Uterus (tissue), 4 donors: Measurements from ENCODE around the gene TRUB1. TPM values are rescaled to one million over a fixed set of nuclear protein-coding genes. Genes with fewer than 3 reads are reported as not detected.
A peak's percentile ranks its signal among the peaks of the same experiment; 100 is the strongest.

Experiments used
- DNase-seq, 2 donors: peaks; one replicate each; pipeline ENCODE4 v3.0.0-alpha.2; 2019 to 2020
- H3K27ac ChIP-seq, 2 donors: fragments of 200-600 bp; sonication (generic); 1 replicate in 1 of 2; 2 replicates in 1 of 2; pipeline ENCODE4 v1.5.1; 2016 to 2018
- H3K27me3 ChIP-seq, 2 donors: fragments of 200-600 bp; sonication (generic); one replicate each; pipeline ENCODE4 v1.5.1; 2018 to 2019; ENCODE audit warnings: control low read depth in 1 of 2
- H3K36me3 ChIP-seq, 2 donors: fragments of 200-600 bp; sonication (generic); one replicate each; pipeline ENCODE4 v1.5.1; 2019; ENCODE audit warnings: control low read depth in 1 of 2
- H3K4me1 ChIP-seq, 2 donors: fragments of 200-600 bp; sonication (generic); one replicate each; pipeline ENCODE4 v1.5.1; 2018 to 2019; ENCODE audit warnings: control low read depth in 1 of 2
- H3K4me3 ChIP-seq, 2 donors: fragments of 200-600 bp; sonication (generic); 1 replicate in 1 of 2; 2 replicates in 1 of 2; pipeline ENCODE4 v1.5.1; 2018 to 2019; ENCODE audit warnings: mild to moderate bottlenecking in 1 of 2
- H3K9me3 ChIP-seq, 2 donors: fragments of 200-600 bp; sonication (generic); one replicate each; pipeline ENCODE4 v1.5.1; 2019; ENCODE audit warnings: control low read depth in 1 of 2
- CTCF ChIP-seq, 4 experiments: fragments of 200-600 bp in 2 of 4; fragments of 450-650 bp in 2 of 4; sonication (generic) in 2 of 4; IDR thresholded peaks; one replicate each; pipeline ENCODE4 v1.5.1; 2016 to 2019; ENCODE audit warnings: antibody characterized with exemption in 4 of 4, mild to moderate bottlenecking in 2 of 4, moderate library complexity in 1 of 4
- POLR2A ChIP-seq, 2 donors: fragments of 450-650 bp; IDR thresholded peaks; one replicate each; pipeline ENCODE4 v1.6.1; 2016; ENCODE audit warnings: antibody characterized with exemption in 2 of 2, mild to moderate bottlenecking in 1 of 2, moderate library complexity in 1 of 2
- intact Hi-C: fragments of 100-400 bp; cut with DNase I; formaldehyde crosslinking; loops from one replicate; pipeline ENCODE4 v1.15.1; 2023; ENCODE audit warnings: low total_unique reads
- small RNA-seq: library from RNA; depleted of rRNA; stranded (forward); fragments of <200 nt; gene quantifications from one replicate; pipeline ENCODE3, GENCODE V24; 2016
- total RNA-seq, 4 donors: library from RNA; depleted of rRNA in 3 of 4; stranded (reverse); fragments of >200 nt in 3 of 4; gene quantifications; one replicate each; pipeline versions ENCODE4 v1.1.0 to v1.2.4, GENCODE V29; 2014 to 2023
- donor health status: DM: yes; HTN: yes; CAD: no.

TRUB1 gene
- total RNA-seq, 4 donors from 2014 or later: 7.9 to 48.3 (median 14.7) TPM

DNA sequence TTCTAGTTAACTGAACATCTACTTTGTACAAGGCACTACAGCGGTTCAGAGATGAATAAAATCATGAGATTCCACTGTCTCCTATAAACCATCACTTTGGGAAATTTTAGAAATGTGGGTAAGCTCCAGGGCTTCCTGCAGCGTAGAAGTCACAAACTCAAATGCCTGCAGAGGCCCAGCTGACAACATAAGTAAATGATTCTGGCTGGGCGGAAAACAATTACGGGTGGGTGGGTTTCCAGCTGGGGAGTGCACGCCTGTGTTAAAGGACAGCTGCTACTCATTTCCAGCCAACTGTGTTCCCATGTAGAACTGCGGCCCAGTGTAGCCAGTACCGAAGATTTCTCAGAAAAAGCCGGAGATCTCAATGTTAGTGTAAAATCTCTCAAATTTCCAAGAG, 85.7 kb downstream of the TRUB1 start:
- no peaks in the 10 kb centered on the region for H3K36me3 ChIP-seq
- H3K27me3 ChIP-seq: no peaks in the 10 kb centered on the region
- no peaks in the 10 kb centered on the region for H3K9me3 ChIP-seq
- no peak for DNase-seq
- no peak for TF ChIP-seq CTCF (IDR thresholded peaks at IDR 0.05)
- TF ChIP-seq POLR2A (IDR thresholded peaks at IDR 0.05): no peak
- no peak overlapping the region for H3K27ac ChIP-seq
- intact Hi-C loops: no loop called here
- H3K4me1 ChIP-seq: no peaks in the 10 kb centered on the region
- H3K4me3 ChIP-seq: no peak overlapping the region

GRCh38 chr10:115024371-115024770, 86.4 kb downstream of the TRUB1 start:
- H3K27me3 ChIP-seq: no peaks in the 10 kb centered on the region
- intact Hi-C loops: no loop called here
- TF ChIP-seq CTCF (IDR thresholded peaks at IDR 0.05): no peak
- no peak for DNase-seq
- no peak overlapping the region for H3K27ac ChIP-seq
- H3K4me1 ChIP-seq: no peaks in the 10 kb centered on the region
- no peaks in the 10 kb centered on the region for H3K9me3 ChIP-seq
- H3K36me3 ChIP-seq: no peaks in the 10 kb centered on the region
- H3K4me3 ChIP-seq: no peak overlapping the region

DNA sequence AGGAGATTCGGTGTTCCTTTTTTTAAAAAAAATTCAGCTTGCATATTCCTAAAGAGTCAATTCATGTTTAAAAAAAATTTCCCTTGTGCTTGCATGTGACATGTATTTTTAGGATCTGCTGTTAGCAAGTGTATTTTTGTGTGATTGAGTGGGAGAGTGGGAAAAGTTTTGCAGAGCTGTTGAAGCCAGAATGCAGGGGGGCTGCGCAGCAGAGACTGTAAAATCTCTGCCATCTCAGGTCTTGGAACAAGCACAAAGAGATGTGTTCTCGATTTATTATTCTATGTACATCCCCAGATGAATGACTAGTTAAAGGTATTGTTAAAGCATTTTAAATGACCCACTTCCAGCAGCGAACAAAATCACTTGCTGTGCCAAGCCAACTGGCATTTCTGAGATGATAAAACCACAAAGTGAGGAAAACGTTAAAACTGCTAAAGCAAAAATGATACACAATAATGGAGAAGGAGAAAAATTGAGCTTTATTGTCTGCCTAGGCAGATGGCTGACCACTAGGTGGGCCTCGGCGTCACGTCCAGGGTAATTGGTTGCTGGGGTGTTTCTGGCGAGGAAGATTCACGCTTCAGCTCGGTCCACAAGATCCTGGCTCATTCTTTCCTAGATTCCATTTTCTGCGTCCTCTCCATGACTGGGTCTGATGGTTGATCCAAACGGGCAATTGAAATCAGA, 88.2 kb downstream of the TRUB1 start:
- no peaks in the 10 kb centered on the region for H3K27me3 ChIP-seq
- H3K36me3 ChIP-seq: no peaks in the 10 kb centered on the region
- H3K9me3 ChIP-seq: no peaks in the 10 kb centered on the region
- no peaks in the 10 kb centered on the region for H3K4me1 ChIP-seq
- H3K27ac ChIP-seq: no peak overlapping the region
- intact Hi-C loops: no loop called here
- no peak for DNase-seq
- no peak for TF ChIP-seq POLR2A (IDR thresholded peaks at IDR 0.05)
- peak in 2 of 4 experiments; percentile 15 to 18 for TF ChIP-seq CTCF (IDR thresholded peaks at IDR 0.05)
- H3K4me3 ChIP-seq: no peak overlapping the region

DNA sequence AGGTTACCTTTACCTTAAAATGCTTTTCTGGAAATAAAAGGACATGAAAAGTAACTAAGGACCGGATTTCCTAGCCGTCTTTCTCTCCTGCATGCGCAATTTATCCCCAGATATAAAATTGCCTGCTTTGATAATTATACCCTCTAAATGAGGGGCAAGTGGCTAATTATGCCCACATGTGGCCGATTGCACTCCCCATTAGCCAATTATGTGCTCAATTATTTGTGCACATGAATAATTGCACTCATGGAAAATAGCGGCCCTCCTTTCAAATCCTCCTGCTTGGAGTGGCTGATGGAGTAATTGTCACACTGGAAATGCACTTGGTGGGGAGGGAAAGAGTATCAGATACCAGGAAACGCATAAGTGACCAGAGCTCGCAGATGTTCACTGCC, 88.7 kb downstream of the TRUB1 start:
- intact Hi-C loops: no loop called here
- Histone ChIP-seq H3K9me3 (no peaks in the 10 kb centered on the region), H3K27ac (no peak overlapping the region), H3K4me3 (no peak overlapping the region), H3K36me3 (no peaks in the 10 kb centered on the region), H3K27me3 (no peaks in the 10 kb centered on the region), H3K4me1 (no peaks in the 10 kb centered on the region)
- TF ChIP-seq POLR2A (IDR thresholded peaks at IDR 0.05) (no peak), CTCF (IDR thresholded peaks at IDR 0.05) (no peak)
- DNase-seq: no peak

Small RNA genes within 50 kb of the gene (small RNA-seq; reads per million reads assigned to genes)
- gene RNU6-1121P: not detected

Other genes with a start within 250 kb of the TRUB1 start
- 10 to 100 TPM; 22.0 to 61.5 (median 56.5) TPM for gene FHIP2A, start 116.4 kb upstream of the TRUB1 start, total RNA-seq
- gene ATRNL1, start 155.2 kb downstream of the TRUB1 start, total RNA-seq: 100 to 1,000 TPM; 137 to 431 (median 202) TPM